G401 (cell line): ENCODE results near the gene QKI. TPM values are rescaled to one million over a fixed set of nuclear protein-coding genes. Genes with fewer than 3 reads are reported as not detected.

ENCODE experiments used
- DNase-seq: peaks from one replicate; pipeline ENCODE4 v3.0.0-alpha.2; 2015; ENCODE audit warnings: low spot score
- in situ Hi-C: cut with HindIII; loops from 2 replicates; pipeline ENCODE4 v1.10.0; 2016; ENCODE audit warnings: low sequenced_read_pairs, mixed read lengths
- total RNA-seq: library from RNA; depleted of rRNA; stranded (reverse); fragments of >200 nt; shearing (Covaris generic); gene quantifications from 2 replicates; pipeline ENCODE4 v1.2.3, GENCODE V29; 2014

QKI gene
- total RNA-seq, 1 experiment from 2014 or later, result 133 TPM

DNA sequence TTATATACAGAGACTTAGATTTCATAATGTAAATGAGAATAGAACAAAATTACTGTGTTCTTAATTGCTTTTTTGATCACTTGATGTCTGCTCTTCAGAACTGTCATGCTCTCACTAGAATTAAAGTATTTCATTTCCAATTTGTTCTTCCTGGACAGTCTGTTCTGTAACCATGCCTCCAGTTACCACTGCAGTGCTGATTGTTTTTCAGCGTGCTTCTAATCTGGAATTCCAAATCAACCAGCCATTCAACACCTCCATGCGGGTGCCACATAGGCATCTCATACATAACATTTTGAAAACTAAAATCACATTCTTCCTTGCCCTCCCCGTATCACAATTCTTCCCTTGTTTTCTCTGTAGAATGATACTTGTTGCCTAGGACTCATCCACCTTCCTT is 132.8 kb downstream of the QKI start:
- no peak for DNase-seq
- in situ Hi-C loops, result no loop called here

DNA sequence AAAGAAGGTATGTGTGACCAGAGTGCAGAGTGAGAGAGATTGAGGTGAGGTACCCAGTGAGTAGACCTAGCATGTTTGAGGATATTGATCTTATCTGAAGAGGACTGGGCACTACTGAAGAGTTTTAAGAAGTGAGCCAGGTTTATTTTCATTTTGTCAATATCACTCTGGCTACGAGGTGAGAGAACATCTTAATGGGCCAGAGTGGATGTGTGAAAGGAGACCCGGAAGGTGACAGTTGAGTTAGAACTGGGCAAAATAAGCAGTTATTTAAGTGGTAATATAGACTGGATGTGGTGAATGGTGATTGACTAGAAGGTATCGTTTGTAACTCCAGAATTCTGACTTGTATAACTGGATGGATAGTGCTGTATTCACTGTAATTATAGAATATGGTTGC is 134.1 kb downstream of the QKI start:
- DNase-seq, result no peak
- in situ Hi-C loops, result no loop called here

DNA sequence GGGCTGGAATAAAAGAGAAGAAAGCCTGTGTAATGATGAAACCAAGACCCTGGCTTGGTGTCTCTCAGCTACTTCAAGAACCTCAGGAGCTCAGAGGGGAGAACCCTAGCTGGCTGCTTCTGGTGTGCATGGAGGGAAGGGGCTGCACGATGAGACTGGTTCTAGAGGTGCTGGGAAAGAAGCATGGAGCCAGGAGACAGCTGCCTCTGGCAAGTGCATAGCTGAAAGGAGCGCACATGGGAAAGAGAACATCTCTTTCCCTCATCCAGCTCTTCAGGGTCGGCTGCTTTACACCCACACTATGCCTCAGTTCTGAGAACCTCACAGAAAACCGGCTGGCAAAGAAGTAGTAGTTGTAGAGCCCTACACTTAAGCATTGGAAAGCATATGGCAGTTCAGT is 139.5 kb downstream of the QKI start:
- in situ Hi-C loops, result no loop called here
- DNase-seq, result no peak

DNA sequence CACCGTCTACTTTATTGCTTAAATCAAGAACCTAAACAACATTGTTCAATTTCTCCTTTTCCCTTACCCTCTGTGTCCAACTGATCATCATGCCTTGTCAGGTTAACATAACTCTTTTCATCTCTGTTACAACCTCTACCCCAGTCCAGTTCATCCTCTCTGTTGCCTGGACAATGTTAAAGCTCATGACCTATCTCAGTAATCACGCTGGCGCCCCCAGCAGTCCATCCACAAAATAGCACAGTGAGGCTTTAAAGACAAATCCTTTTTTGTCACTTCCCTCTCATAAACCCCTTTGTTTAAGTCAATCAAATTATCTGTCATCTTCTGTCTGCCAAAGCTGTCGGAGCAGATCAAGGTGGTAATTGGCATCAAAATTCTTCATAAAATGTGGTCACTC is 140.1 kb downstream of the QKI start:
- DNase-seq, result no peak
- in situ Hi-C loops, result no loop called here

DNA sequence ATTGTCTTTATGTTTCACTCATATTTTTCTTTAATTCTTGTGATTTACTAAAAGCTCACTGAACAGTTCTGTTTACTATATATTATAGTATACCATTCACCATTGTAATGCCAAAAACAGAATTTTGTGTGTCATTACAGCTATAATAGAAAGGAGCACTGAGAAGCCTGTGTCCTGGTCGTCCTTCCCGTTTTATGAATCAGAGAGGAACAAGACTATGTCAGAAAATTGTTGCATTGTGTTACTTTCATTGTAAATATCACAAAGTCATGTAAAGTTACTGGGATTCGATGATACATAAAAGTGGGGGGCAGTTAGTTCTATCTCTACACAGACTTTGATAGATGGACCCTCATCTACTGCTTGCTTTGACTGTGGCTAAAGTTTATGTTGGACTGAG is 145.1 kb downstream of the QKI start:
- in situ Hi-C loops, result no loop called here
- no peak for DNase-seq

DNA sequence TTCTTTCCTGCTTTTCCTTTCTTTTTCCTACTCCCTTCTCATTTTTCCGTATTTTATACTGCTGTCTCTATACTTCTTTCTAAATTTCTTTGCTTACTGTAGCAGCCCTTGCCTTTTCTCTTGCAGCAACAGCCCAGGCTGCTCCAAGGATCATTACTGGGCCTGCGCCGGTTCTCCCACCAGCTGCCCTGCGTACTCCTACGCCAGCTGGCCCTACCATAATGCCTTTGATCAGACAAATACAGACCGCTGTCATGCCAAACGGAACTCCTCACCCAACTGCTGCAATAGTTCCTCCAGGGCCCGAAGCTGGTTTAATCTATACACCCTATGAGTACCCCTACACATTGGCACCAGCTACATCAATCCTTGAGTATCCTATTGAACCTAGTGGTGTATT is 148.8 kb downstream of the QKI start:
- DNase-seq, result no peak
- in situ Hi-C loops, result no loop called here

DNA sequence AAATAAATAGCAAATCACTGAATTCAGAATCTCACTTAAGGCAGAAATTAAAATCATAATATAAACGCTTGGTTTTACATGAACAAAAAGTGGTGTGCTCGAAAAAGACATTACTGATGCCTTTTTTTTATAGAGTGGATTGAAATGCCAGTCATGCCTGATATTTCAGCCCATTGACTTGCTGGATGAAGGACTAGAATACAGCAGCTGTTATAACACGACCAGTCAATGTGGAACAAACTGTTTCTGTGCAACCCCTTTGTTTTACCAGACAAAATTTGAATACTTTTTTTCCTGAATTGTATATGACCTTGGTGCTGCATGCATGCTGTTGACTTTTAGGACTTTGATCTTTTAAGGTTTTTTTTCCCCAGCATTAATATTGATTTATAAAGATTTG is 150.0 kb downstream of the QKI start:
- in situ Hi-C loops, result no loop called here
- DNase-seq, result no peak

DNA sequence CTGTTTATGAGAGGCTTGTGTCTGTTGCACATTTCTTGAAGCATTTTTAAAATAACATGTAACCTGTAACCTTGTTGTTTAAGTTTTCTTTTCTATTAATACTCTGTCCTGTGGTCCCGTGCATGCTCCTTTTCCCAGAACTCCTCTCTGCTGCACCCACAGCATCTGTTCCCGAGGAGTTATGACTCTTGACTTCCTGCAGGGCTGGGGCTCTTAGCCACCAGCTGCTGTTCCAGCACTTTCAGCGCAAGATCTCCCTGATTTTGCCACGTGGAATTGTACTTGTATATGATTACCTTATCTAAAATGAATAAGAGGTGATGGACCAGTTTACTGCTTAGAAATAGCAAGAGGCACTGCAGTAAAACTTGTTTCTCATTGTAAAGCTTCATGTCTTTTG is 150.6 kb downstream of the QKI start:
- in situ Hi-C loops, result no loop called here
- DNase-seq, result no peak

DNA sequence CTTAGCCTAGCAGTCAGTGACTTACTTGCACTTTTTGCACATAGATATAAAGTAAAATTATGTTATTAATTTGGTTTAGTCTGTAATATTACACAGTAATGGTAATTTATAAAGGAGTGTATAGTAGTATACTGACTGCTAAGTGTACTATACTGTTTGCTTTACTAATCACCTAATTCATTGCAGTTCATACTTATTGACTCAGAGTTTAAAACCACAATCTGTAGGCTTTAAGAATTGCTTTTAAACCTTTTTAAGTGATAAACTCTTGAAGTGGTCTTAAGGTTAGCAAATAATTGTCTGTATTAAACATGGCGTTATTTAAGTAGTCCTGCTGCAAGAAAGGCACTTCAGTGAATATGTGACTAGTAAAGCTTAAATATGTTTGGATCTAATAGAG is 151.5 kb downstream of the QKI start:
- in situ Hi-C loops, result no loop called here
- DNase-seq, result no peak

DNA sequence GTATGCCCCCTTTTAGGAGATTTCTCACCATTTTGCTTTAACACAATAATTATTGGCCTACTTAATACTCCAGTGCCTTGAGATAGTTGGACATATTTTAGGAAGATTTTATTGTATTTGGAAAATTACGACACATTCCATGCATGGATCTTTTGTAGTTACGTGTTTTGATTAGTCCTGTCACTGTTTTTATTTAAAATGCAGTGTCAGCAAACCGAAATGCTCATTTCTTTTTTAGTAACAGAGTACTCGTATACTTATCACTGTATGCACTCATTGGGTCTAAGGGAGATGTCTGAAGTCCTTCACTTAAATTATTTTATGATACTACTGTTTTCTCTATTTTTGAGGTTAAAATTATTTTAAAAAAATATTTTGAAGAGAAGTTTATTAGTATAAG is 153.8 kb downstream of the QKI start:
- DNase-seq, result no peak
- in situ Hi-C loops, result no loop called here

DNA sequence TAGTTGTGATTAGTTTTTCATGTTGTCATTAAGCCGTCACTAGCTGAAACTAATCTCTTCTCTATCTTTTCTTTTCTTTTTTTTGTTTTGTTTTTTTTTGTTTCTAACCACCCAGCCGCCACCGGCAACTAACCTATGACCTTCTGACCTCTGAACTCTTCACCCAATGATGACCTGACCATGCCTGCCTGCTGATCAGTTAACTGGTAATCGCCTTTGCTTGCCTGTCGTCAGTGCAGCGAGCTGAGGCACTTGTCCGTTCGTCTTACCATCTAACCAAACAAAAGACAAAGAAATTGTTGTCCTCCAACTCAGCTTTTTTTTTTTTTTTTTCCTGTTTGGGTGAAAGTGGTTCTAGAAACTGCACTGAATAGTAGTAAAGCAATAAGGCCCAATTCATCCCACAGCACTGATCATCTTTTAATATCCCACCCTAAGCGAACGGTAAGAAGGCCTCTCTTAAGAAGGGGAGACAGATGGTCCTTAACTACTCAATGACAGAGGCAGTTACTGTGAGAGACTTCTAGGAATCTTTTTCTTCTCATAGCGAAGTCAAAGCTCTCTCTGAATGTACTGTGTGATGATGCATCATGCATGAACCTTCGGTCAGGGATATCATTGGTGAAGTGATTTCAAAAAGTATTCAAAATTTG is 156.2 kb downstream of the QKI start:
- no peak for DNase-seq
- in situ Hi-C loops, result no loop called here

DNA sequence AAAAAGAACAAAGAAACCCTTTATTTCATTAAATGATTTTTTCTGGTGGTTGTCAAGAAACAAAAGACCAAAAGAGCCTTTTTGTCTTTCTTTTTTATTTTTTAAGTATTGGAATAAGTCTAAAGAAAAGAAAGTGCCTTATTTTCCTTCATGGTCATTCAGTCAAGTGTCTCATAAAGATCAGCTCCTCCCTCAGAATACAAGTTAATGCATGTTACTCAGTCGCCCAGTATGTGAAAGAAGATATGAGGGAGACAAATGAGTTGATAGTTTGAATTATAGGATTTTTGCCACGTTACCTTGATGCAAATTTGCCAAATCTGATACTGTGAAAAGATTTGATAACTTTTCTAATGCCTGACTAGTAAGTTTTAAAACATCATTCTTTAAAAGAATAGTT is 157.2 kb downstream of the QKI start:
- DNase-seq, result no peak
- in situ Hi-C loops, result no loop called here

DNA sequence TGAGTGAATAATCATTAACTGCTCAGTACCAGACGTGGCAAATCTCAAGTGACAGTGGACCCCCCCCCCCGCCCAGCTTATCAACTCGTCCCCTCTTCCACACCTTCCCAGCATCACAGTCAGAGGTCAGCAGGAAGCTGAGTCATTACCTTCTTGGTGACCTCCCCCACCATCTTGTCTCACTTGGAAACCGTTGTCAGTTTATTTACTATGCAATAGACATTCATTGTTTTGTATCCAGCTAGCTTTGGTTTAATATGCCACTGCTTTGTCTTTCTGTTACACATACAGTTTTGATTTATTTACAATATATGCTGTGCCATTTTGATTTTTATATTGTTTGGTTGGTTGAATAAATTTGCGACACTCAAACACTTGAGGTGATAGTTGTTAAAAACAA is 158.1 kb downstream of the QKI start:
- no peak for DNase-seq
- in situ Hi-C loops, result no loop called here

DNA sequence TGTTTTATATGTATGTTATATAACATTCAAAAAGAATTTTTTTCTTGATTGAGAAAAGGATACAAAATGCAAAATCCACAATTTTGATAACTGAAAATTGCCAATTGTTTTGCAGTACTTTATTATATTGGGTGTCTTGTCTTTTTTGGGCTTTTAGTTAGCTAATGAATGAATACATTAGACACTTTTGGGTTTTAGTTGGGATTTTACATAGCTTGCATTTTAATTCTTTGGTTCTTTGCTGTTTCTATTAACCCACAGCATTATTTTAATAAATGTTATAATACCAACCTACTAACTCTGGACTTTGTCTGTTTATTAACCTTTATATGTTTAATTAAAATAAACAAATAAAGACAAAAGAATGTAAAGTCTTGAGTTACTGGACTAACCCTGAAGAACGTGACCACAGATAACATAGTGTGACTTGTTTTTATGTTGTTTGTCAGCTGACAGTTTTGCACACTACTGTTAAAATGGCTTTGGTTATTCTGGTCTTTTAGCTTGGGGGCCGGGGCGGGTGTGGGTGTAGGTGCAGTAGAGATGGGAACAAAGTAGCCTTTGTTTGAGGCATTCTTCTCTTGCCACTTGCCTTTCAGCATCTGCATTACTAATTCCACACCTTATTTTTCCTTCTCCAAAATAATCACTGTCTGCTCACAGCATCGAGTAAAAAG is 159.1 kb downstream of the QKI start:
- no peak for DNase-seq
- in situ Hi-C loops, result no loop called here

DNA sequence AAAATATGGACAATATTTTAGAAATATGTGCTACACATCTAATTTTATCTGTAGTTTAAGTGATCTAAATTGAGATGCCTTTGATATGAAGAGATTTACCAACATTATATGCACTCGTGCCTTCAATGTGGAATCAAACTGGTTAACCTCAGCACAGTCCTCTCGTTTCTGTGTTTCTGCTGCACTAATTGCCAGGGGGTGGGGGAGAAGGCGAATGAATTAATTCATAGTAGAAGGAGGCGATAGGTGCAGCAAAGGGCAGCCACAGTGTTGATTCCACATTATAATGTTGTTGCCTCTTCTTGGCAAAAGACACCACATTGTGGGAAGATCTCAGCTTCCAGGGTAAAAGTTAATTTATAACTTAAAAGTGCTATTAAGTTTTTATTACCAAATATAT is 161.6 kb downstream of the QKI start:
- DNase-seq, result no peak
- in situ Hi-C loops, result no loop called here

DNA sequence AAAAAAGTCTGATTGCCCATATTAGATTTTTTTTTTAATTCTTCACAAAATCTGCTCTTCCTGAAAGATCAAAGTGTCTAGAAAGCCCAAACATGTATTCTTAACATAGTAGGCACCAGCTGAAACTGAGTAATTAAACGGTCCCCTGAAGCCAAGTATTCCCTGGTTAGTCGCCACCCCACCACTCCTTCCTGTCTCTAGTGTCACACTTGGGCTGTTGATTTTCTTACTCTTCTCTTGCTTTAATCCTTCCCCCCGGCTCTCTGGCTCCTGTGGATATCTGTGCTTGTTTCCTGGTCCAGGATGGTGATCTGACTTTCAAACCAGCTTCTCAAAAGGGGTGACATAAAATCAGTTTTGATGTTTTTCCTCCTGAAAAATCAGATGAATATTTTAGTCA is 162.9 kb downstream of the QKI start:
- no peak for DNase-seq
- in situ Hi-C loops, result no loop called here

DNA sequence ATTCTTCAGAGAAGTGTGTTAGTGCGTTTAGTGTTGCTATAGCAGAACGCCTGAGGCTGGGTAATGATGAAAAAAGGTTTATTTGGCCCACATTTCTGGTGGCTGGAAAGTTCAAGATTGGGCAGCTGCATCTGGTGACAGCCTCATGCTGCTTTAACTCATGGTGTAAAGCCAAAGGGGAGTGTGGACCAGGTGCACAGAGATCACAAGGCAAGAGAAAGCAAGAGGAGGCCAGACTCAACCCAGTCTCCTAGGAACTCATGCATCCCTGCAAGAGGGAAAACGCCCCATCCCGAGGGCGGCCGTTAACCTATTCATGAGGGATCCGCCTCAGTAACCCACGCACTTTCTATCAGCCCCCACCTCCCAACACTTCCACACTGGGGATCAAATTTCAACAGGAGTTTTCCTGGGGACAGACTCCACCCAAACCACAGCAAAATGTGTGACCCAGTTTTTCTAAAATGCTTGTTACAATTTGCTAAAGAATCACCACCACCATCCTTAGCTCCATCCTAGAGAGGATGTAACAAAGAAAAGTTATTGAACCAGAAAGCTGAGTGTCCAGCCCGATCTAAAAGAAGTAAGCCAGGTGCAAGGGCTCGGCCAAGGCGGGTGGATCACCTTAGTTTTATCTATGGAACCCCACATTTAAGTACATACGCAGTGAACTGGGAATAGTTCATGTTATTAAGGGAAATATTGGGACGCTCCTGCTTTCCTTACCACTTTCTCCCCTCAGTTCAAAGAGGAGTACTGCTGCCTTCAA is 164.8 kb downstream of the QKI start:
- in situ Hi-C loops, result no loop called here
- DNase-seq, result peak; percentile 22

DNA sequence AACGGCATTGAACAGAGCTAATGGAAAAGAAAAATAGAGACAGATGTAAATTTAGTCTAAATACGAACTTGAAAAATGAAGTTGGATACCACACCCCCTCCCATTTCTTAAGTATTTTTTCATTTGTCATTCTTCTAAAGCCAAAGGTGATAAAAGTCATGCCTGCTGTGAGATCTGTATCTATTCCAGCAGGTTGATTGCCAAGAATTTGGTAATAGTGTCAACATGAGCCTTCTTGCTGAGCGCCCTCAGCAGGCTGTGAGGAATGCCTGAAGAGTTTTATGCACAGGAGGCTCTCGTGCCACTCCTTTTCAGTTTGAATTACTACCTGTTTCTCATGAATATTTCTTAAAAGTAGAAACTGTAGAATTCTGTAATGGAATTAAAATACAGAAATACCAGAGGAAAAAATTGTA is 165.4 kb downstream of the QKI start:
- DNase-seq, result peak; percentile 20

DNA sequence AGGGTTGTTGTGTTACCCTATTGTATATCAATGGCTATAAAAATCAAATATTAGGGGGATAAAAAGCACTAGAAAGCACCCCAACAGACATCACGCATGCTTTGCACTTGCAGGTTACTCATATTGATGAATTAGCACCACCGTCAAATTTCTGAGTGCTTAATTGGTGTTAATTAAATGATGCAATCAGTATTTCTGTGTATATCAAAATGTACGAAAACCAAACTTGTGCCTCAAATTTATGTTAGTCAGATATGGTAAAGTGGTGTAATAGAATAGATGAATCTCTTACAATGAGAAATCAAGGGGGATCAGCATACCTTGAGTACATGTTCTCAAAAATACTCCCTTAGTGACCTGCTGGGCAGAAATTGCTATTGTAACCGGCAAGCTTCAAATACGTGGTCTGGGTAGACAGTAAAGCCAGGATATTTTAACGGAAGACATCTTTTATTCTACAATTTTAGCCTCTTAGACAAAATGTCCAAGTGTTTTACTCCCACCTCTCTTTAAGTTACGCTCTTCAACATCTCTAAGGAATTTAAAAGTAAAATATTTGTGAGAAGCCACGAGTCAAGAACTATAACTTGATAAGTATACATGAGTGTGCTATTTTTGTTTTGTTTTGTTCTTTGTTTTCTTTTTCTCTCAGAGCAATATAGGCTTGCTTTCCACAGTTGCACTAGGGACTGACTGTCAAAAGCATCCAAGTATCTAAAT is 166.0 kb downstream of the QKI start:
- DNase-seq, result no peak
- in situ Hi-C loops, result no loop called here

More for the DNA sequence above, 165.4 kb downstream of the QKI start:
- in situ Hi-C loops, result no loop called here

DNA sequence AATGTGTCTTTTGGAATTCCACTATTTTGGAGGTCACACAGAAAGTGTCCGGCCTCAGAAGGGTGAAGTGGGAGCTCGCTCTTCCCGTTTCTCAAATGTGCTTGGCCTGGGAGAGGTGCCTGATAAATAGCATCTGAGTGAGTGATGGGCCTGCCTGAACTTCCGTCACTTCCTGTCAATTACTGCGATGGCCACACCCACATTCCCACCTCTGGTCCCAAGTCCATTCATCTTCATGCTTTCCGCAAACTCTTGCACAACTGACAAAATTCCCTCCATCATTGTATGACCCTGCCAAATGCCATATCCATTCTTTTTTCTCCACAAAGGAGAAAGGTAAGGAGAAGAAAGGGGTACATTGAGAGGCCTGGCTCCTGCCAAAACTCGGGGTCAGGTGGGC is 169.0 kb downstream of the QKI start:
- in situ Hi-C loops, result no loop called here
- no peak for DNase-seq
